ENCODE results near the gene CD300LD. TPM values are rescaled to one million over a fixed set of nuclear protein-coding genes. Genes with fewer than 3 reads are reported as not detected.

The CD300LD gene
- total RNA-seq, 1 experiment from 2014 or later, result not detected

DNA sequence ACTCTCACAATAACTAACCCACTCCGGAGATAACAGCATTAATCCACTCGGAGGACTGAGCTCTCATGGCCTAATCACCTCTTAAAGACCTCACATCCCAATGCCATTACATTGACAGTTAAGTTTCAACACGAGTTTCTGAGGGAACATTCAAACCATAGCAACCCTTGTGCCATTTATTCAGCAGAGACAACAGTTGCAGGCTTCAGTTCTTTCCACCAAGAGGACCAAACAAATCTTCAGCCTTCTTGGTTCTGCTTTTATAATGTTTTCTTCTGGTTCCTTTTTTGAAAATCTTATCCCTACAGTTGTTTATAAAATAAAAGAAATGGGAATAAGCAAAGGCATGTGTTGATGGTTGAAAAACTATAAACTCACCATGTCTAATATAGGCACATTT, 33.6 kb upstream of the CD300LD start:
- POLR2A ChIA-PET (ENCODE audit: low non-redundant PET), result no interaction called here
- H3K4me3 ChIP-seq (ENCODE audit: low read depth, low read length, poor library complexity, severe bottlenecking), result no peak overlapping the region
- no peak overlapping the region for H3K27ac ChIP-seq (ENCODE audit: low read depth, low read length, poor library complexity, severe bottlenecking)
- CTCF ChIA-PET, result no interaction called here
- H3K36me3 ChIP-seq (ENCODE audit: insufficient read depth, low read length, poor library complexity, severe bottlenecking), result no peaks in the 10 kb centered on the region
- H3K4me1 ChIP-seq (ENCODE audit: insufficient read depth, low read length, poor library complexity, severe bottlenecking), result no peaks in the 10 kb centered on the region
- peaks cover 6% of the 10 kb centered on the region for H3K27me3 ChIP-seq (replicated peaks; ENCODE audit: insufficient read depth, low read depth, low read length, poor library complexity)
- H3K9me3 ChIP-seq (ENCODE audit: low read depth, low read length, poor library complexity, severe bottlenecking), result no peaks in the 10 kb centered on the region
- intact Hi-C loops (cut with micrococcal nuclease; ENCODE audit: unreplicated experiment), result no loop called here
- BruUV-seq (replicated peaks), result no TSS peak
- no peak for TF ChIP-seq EZH2 (IDR thresholded peaks at IDR 0.05; ENCODE audit: borderline replicate concordance, low read depth, low read length, poor library complexity, severe bottlenecking)
- TF ChIP-seq, protein P1, sequence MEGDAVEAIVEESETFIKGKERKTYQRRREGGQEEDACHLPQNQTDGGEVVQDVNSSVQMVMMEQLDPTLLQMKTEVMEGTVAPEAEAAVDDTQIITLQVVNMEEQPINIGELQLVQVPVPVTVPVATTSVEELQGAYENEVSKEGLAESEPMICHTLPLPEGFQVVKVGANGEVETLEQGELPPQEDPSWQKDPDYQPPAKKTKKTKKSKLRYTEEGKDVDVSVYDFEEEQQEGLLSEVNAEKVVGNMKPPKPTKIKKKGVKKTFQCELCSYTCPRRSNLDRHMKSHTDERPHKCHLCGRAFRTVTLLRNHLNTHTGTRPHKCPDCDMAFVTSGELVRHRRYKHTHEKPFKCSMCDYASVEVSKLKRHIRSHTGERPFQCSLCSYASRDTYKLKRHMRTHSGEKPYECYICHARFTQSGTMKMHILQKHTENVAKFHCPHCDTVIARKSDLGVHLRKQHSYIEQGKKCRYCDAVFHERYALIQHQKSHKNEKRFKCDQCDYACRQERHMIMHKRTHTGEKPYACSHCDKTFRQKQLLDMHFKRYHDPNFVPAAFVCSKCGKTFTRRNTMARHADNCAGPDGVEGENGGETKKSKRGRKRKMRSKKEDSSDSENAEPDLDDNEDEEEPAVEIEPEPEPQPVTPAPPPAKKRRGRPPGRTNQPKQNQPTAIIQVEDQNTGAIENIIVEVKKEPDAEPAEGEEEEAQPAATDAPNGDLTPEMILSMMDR (conservative IDR thresholded peaks at IDR 0.05; ENCODE audit: low read depth, low read length), result no peak
- DNase-seq (ENCODE audit: low spot score), result no peak

- Histone ChIP-seq H3K36me3 (ENCODE audit: insufficient read depth, low read length, poor library complexity, severe bottlenecking) (no peaks in the 10 kb centered on the region), H3K4me3 (ENCODE audit: low read depth, low read length, poor library complexity, severe bottlenecking) (no peak overlapping the region), H3K27me3 (replicated peaks; ENCODE audit: insufficient read depth, low read depth, low read length, poor library complexity) (peaks cover 14% of the 10 kb centered on the region), H3K27ac (ENCODE audit: low read depth, low read length, poor library complexity, severe bottlenecking) (no peak overlapping the region), H3K4me1 (ENCODE audit: insufficient read depth, low read length, poor library complexity, severe bottlenecking) (no peaks in the 10 kb centered on the region), H3K9me3 (ENCODE audit: low read depth, low read length, poor library complexity, severe bottlenecking) (no peaks in the 10 kb centered on the region)
- DNase-seq (ENCODE audit: low spot score), result no peak
- TF ChIP-seq, protein P1 (conservative IDR thresholded peaks at IDR 0.05; ENCODE audit: low read depth, low read length), result no peak
- TF ChIP-seq EZH2 (IDR thresholded peaks at IDR 0.05; ENCODE audit: borderline replicate concordance, low read depth, low read length, poor library complexity, severe bottlenecking), result no peak
- CTCF ChIA-PET, result no interaction called here
- POLR2A ChIA-PET (ENCODE audit: low non-redundant PET), result no interaction called here
- intact Hi-C loops (cut with micrococcal nuclease; ENCODE audit: unreplicated experiment), result no loop called here
- no TSS peak for BruUV-seq (replicated peaks)
Observed at GRCh38 chr17:74624131-74624530, 32.0 kb upstream of the CD300LD start.

GRCh38 chr17:74623693-74624093, 31.6 kb upstream of the CD300LD start, which contains the start of gene CD300E:
TSS of gene CD300E (minus strand) at chr17:74623738. CDS start at chr17:74623621, 117 bp downstream.
- H3K36me3 ChIP-seq (ENCODE audit: insufficient read depth, low read length, poor library complexity, severe bottlenecking), result no peaks in the 10 kb centered on the region
- H3K4me1 ChIP-seq (ENCODE audit: insufficient read depth, low read length, poor library complexity, severe bottlenecking), result no peaks in the 10 kb centered on the region
- CTCF ChIA-PET, result no interaction called here
- peaks cover 18% of the 10 kb centered on the region for H3K27me3 ChIP-seq (replicated peaks; ENCODE audit: insufficient read depth, low read depth, low read length, poor library complexity)
- no peaks in the 10 kb centered on the region for H3K9me3 ChIP-seq (ENCODE audit: low read depth, low read length, poor library complexity, severe bottlenecking)
- DNase-seq (ENCODE audit: low spot score), result no peak
- intact Hi-C loops (cut with micrococcal nuclease; ENCODE audit: unreplicated experiment), result no loop called here
- H3K4me3 ChIP-seq (ENCODE audit: low read depth, low read length, poor library complexity, severe bottlenecking), result no peak within 1 kb of the TSS
- TF ChIP-seq EZH2 (IDR thresholded peaks at IDR 0.05; ENCODE audit: borderline replicate concordance, low read depth, low read length, poor library complexity, severe bottlenecking), result no peak
- TF ChIP-seq, protein P1 (conservative IDR thresholded peaks at IDR 0.05; ENCODE audit: low read depth, low read length), result no peak
- H3K27ac ChIP-seq (ENCODE audit: low read depth, low read length, poor library complexity, severe bottlenecking), result no peak within 1 kb of the TSS
- no TSS peak for BruUV-seq (replicated peaks)
- POLR2A ChIA-PET (ENCODE audit: low non-redundant PET), result no interaction called here

All from A673 (cell line).